ENCODE data around the gene MRTFB. TPM values are rescaled to one million over a fixed set of nuclear protein-coding genes. Genes with fewer than 3 reads are reported as not detected.

The MRTFB gene
- total and polyA plus RNA-seq, 2 of the 13 experiments (the other 11 are each of a cell fraction or from before 2014, with no cell fraction given), result 11.4 to 14.0 TPM

DNA sequence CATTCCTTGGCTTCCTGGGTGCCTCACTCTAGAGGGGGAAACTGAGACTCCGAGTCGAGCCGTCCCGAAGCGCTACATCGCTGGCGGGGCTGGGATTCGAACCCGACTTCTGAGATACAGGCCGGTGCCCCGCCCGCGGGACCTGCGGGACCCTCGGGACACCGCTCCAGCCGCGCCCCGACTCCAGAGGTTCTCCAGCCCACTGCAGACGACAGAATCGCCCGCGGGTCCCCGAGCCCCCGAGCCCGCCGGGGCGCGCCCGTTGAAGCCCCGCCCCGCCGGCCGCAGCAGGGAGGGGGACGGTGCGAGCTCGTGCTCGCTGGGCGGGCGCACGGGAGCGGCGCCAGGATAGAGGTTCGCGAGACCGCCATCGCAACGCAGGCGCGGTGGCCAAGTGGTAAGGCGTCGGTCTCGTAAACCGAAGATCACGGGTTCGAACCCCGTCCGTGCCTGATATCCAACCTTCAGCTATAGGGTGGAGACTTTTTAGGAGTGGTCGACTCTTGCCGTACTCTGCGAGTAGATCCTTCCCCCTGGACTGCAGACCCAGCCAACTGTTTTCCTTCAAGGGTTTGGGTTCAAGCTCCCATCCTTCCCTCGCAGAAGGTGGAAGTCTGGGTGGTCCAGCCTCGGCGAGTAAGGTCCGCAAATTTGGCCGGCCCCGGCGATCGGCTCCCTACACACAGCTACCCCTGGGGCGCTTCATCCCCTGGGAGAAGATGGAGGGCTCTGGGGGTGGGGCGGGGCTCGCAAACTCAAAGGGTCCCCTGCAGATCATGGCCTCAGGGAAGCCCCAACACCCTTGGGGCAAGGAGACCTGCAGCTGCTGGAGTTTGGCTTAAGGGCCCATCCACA is 214.6 kb downstream of the MRTFB start (continued):
- TF ChIP-seq, protein P1, sequence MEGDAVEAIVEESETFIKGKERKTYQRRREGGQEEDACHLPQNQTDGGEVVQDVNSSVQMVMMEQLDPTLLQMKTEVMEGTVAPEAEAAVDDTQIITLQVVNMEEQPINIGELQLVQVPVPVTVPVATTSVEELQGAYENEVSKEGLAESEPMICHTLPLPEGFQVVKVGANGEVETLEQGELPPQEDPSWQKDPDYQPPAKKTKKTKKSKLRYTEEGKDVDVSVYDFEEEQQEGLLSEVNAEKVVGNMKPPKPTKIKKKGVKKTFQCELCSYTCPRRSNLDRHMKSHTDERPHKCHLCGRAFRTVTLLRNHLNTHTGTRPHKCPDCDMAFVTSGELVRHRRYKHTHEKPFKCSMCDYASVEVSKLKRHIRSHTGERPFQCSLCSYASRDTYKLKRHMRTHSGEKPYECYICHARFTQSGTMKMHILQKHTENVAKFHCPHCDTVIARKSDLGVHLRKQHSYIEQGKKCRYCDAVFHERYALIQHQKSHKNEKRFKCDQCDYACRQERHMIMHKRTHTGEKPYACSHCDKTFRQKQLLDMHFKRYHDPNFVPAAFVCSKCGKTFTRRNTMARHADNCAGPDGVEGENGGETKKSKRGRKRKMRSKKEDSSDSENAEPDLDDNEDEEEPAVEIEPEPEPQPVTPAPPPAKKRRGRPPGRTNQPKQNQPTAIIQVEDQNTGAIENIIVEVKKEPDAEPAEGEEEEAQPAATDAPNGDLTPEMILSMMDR (CRISPR knock-in tag; IDR thresholded peaks at IDR 0.05), result peak; percentile 34
- TF ChIP-seq ZNF24 (IDR thresholded peaks at IDR 0.05) (peak; percentile 99), NONO (IDR thresholded peaks at IDR 0.05) (no peak), NONO (CRISPR knock-in tag; conservative IDR thresholded peaks at IDR 0.05) (peak; percentile 90), RBFOX2 (IDR thresholded peaks at IDR 0.05; ENCODE audit: low read depth, low read length) (peak; percentile 51), SIX1 (CRISPR knock-in tag; IDR thresholded peaks at IDR 0.05; ENCODE audit: borderline replicate concordance) (peak; percentile 85), ZNF180 (CRISPR knock-in tag; IDR thresholded peaks at IDR 0.05; ENCODE audit: borderline replicate concordance, low read depth) (peak; percentile 90; the same call in 1 of the 2 replicates), YY1 (IDR thresholded peaks at IDR 0.05; ENCODE audit: insufficient read depth, insufficient replicate concordance, low read depth, low read length) (peak; percentile 23), POGZ (CRISPR knock-in tag; IDR thresholded peaks at IDR 0.05) (peak; percentile 87), HDAC6 (IDR thresholded peaks at IDR 0.05; ENCODE audit: low read depth, low read length) (no peak), NFE2L2 (IDR thresholded peaks at IDR 0.05; ENCODE audit: low read length) (no peak), NKX3-1 (CRISPR knock-in tag; IDR thresholded peaks at IDR 0.05) (peak; percentile 93), ZNF781 (CRISPR knock-in tag; IDR thresholded peaks at IDR 0.05; ENCODE audit: borderline replicate concordance, not compliant biosample characterization) (peak; percentile 15), TCF7 (IDR thresholded peaks at IDR 0.05; ENCODE audit: low read depth) (no peak), REPIN1 (CRISPR knock-in tag; IDR thresholded peaks at IDR 0.05; ENCODE audit: borderline replicate concordance, low read depth) (peak; percentile 95), CBX5 (CRISPR knock-in tag; IDR thresholded peaks at IDR 0.05; ENCODE audit: borderline replicate concordance) (peak; percentile 94), SATB2 (CRISPR knock-in tag; IDR thresholded peaks at IDR 0.05) (no peak)
- TF ChIP-seq, protein P2, sequence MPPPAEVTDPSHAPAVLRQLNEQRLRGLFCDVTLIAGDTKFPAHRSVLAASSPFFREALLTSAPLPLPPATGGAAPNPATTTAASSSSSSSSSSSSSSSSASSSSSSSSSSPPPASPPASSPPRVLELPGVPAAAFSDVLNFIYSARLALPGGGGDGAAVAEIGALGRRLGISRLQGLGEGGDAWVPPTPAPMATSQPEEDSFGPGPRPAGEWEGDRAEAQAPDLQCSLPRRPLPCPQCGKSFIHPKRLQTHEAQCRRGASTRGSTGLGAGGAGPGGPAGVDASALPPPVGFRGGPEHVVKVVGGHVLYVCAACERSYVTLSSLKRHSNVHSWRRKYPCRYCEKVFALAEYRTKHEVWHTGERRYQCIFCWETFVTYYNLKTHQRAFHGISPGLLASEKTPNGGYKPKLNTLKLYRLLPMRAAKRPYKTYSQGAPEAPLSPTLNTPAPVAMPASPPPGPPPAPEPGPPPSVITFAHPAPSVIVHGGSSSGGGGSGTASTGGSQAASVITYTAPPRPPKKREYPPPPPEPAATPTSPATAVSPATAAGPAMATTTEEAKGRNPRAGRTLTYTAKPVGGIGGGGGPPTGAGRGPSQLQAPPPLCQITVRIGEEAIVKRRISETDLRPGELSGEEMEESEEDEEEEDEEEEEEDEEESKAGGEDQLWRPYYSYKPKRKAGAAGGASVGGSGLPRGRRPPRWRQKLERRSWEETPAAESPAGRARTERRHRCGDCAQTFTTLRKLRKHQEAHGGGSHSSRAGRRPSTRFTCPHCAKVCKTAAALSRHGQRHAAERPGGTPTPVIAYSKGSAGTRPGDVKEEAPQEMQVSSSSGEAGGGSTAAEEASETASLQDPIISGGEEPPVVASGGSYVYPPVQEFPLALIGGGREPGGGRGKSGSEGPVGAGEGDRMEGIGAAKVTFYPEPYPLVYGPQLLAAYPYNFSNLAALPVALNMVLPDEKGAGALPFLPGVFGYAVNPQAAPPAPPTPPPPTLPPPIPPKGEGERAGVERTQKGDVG (CRISPR knock-in tag; IDR thresholded peaks at IDR 0.05; ENCODE audit: borderline replicate concordance), result 0 out of 2 replicates have a peak, but pooled peaks have one; percentile 63
- TF ChIP-seq, protein P3, sequence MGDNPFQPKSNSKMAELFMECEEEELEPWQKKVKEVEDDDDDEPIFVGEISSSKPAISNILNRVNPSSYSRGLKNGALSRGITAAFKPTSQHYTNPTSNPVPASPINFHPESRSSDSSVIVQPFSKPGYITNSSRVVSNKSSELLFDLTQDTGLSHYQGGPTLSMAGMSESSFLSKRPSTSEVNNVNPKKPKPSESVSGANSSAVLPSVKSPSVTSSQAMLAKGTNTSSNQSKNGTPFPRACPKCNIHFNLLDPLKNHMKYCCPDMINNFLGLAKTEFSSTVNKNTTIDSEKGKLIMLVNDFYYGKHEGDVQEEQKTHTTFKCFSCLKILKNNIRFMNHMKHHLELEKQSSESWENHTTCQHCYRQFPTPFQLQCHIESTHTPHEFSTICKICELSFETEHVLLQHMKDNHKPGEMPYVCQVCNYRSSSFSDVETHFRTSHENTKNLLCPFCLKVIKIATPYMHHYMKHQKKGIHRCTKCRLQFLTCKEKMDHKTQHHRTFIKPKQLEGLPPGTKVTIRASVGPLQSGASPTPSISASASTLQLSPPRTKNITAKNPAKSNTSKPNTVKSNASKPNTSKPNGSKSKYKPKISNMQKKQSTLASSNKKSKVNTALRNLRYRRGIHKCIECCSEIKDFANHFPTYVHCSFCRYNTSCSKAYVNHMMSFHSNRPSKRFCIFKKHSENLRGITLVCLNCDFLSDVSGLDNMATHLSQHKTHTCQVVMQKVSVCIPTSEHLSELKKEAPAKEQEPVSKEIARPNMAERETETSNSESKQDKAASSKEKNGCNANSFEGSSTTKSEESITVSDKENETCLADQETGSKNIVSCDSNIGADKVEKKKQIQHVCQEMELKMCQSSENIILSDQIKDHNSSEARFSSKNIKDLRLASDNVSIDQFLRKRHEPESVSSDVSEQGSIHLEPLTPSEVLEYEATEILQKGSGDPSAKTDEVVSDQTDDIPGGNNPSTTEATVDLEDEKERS (CRISPR knock-in tag; IDR thresholded peaks at IDR 0.05), result peak; percentile 88; the same call in 1 of the 2 replicates

All from HepG2 (cell line).